Karpas-422 (cell line): ENCODE data around the gene CCDC91. TPM values are rescaled to one million over a fixed set of nuclear protein-coding genes. Genes with fewer than 3 reads are reported as not detected.
"Not testable (repeated sequence)": the region's sequence is repeated elsewhere in the genome, so short reads cannot be mapped to it uniquely, and the experiment has no call there.

Source experiments
- DNase-seq: peaks from one replicate; pipeline ENCODE4 v3.0.0-alpha.2; 2015
- H2AFZ ChIP-seq: fragments of 200-600 bp; sonication (generic); 2 replicates; pipeline ENCODE4 v1.6.1; 2014; ENCODE audit warnings: antibody characterized with exemption, low read length, mixed read lengths
- H3K27ac ChIP-seq: fragments of 200-600 bp; sonication (generic); 2 replicates; pipeline ENCODE4 v1.5.1; 2014; ENCODE audit warnings: mild to moderate bottlenecking, low read length, moderate library complexity
- H3K27me3 ChIP-seq: fragments of 200-600 bp; sonication (generic); 2 replicates; pipeline ENCODE4 v1.6.1; 2014; ENCODE audit warnings: low read length, mixed read lengths
- H3K36me3 ChIP-seq: fragments of 200-600 bp; sonication (generic); 2 replicates; pipeline ENCODE4 v1.6.1; 2014; ENCODE audit warnings: low read length, mixed read lengths; ENCODE audit not compliant: insufficient read depth
- H3K4me1 ChIP-seq: fragments of 200-600 bp; sonication (generic); 2 replicates; pipeline ENCODE4 v1.6.1; 2014; ENCODE audit warnings: mild to moderate bottlenecking, low read length, mixed read lengths
- H3K4me2 ChIP-seq: fragments of 200-600 bp; sonication (generic); 2 replicates; pipeline ENCODE4 v1.6.1; 2014; ENCODE audit warnings: low read length, low read depth, mild to moderate bottlenecking; ENCODE audit not compliant: poor library complexity, severe bottlenecking
- H3K4me3 ChIP-seq: fragments of 200-600 bp; sonication (generic); 2 replicates; pipeline ENCODE4 v1.5.1; 2014; ENCODE audit warnings: mild to moderate bottlenecking, antibody characterized with exemption, low read length, mixed read lengths
- H3K79me2 ChIP-seq: fragments of 200-600 bp; sonication (generic); 2 replicates; pipeline ENCODE4 v1.6.1; 2014; ENCODE audit warnings: mild to moderate bottlenecking, low read length, mixed read lengths
- H3K9ac ChIP-seq: fragments of 200-600 bp; sonication (generic); 2 replicates; pipeline ENCODE4 v1.6.0; 2014; ENCODE audit warnings: low read length
- H3K9me2 ChIP-seq: fragments of 200-600 bp; sonication (generic), shearing (Covaris generic); replicated peaks from 2 replicates; pipeline ENCODE4 v1.6.0; 2014; ENCODE audit warnings: mild to moderate bottlenecking, low read length, moderate library complexity; ENCODE audit not compliant: insufficient read depth
- H3K9me3 ChIP-seq: fragments of 300-700, 200-600 bp; sonication (generic); 2 replicates; pipeline ENCODE4 v1.6.1; 2014; ENCODE audit warnings: low read length, mixed read lengths
- H4K20me1 ChIP-seq: fragments of 200-600 bp; sonication (generic); 2 replicates; pipeline ENCODE4 v1.6.1; 2014; ENCODE audit warnings: mild to moderate bottlenecking, antibody characterized with exemption, low read length, low read depth; ENCODE audit not compliant: insufficient read depth
- total RNA-seq: library from RNA; depleted of rRNA; stranded (reverse); fragments of >200 nt; shearing (Covaris generic); gene quantifications from 2 replicates; pipeline ENCODE4 v1.2.3, GENCODE V29; 2014; ENCODE audit warnings: low replicate concordance

CCDC91 gene
- total RNA-seq, 1 experiment from 2014 or later: 115 TPM

DNA sequence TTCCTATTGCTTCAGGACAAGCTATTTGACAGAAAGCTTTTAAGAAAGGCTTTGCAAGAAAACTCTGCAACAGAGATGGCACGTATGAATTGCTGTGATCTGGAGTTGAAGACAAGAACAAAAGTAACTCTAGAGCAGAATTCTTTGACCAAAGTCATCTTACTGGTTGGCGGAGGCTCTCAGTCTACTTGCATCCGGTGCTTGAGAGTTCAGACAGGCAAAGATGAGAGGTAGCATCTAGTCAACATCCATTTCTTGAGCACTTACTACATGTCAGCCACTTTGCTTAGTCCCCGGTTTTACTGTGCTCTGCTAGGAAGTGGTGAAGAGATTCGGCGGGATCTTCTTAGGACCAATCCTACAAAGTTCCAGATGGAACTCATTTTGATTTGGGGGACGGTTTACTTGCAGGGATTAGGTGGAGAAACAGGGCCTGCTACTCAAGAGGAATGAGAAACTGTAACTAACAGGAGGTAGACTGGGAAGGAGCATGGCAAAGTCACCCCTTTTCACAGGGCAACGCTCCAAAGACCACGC lies 404 bp upstream of the CCDC91 start:
- Histone ChIP-seq H3K27me3 (no peaks in the 10 kb centered on the region), H2AFZ (peak overlapping the region; percentile 47), H3K9me3 (0 out of 2 replicates have a peak, but pooled peaks cover 5% of the 10 kb centered on the region), H3K4me2 (peak overlapping the region; percentile 93), H3K36me3 (peaks cover 11% of the 10 kb centered on the region), H4K20me1 (peaks cover 2% of the 10 kb centered on the region; the same call in 1 of the 2 replicates), H3K4me3 (peak overlapping the region; percentile 93), H3K9ac (peak overlapping the region; percentile 87), H3K27ac (no peak overlapping the region; the same call in 1 of the 2 replicates), H3K9me2 (no peaks in the 10 kb centered on the region; the same call in 1 of the 2 replicates), H3K4me1 (peaks cover 23% of the 10 kb centered on the region), H3K79me2 (peaks cover 44% of the 10 kb centered on the region)
- DNase-seq: no peak

DNA sequence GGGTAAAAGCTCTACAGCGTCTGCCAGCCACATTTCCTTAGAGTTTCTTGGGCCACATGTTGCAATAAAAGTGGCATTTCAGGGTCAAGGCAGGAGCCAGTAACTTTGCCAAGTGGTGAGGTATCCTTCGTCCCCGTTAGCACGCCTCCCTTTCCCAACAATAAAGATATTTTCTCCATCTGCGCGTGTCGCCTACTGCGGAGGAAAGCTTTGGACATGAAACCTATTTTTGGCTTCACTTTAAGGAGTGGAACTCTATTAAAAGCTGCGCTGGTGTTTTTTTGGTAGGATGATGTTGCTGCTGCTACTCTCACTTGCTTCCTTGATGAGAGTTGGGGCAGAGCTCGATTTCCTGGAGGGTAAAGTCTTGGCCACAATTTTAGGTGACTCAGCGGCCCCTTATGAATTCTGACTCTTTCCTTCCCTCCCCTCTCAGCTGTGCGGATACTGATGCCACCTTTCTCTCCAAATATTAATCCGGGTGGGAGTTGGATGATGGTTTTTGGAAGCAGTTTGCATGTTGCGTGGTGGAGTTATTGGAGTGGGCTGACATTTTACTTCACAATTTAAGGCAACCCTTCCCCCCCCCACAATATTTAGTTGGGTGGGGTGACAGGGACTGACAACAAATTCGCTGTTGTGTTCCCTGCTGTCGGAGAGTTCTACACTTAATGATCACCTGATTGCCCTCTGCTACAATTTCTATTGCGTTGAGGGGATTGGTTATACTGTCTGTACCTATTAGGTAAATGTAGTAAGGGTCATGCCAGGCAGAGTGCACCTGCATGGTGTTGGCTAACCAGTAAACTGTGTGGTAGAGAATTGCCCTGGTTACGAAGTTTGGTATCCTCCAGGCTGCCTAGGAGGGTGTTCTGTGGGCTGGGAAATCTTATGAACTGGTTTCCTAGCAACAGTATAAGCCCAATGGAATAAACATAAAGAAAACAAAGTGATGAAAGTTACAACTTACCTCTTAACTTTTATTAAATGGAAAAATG lies 1.1 kb downstream of the CCDC91 start:
- H3K27me3 ChIP-seq: no peaks in the 10 kb centered on the region
- peak overlapping the region; percentile 93 for H3K4me3 ChIP-seq
- no peaks in the 10 kb centered on the region; the same call in 1 of the 2 replicates for H3K9me2 ChIP-seq
- peak overlapping the region; percentile 70 for H3K27ac ChIP-seq
- peaks cover 5% of the 10 kb centered on the region; the same call in 1 of the 2 replicates for H3K9me3 ChIP-seq
- H2AFZ ChIP-seq: peak overlapping the region; percentile 47; the same call in 1 of the 2 replicates
- peaks cover 23% of the 10 kb centered on the region for H3K4me1 ChIP-seq
- H3K4me2 ChIP-seq: peak overlapping the region; percentile 93
- peaks cover 59% of the 10 kb centered on the region for H3K79me2 ChIP-seq
- H4K20me1 ChIP-seq: peaks cover 2% of the 10 kb centered on the region; the same call in 1 of the 2 replicates
- H3K9ac ChIP-seq: peak overlapping the region; percentile 87
- peaks cover 11% of the 10 kb centered on the region for H3K36me3 ChIP-seq
- DNase-seq: peak; percentile 58

DNA sequence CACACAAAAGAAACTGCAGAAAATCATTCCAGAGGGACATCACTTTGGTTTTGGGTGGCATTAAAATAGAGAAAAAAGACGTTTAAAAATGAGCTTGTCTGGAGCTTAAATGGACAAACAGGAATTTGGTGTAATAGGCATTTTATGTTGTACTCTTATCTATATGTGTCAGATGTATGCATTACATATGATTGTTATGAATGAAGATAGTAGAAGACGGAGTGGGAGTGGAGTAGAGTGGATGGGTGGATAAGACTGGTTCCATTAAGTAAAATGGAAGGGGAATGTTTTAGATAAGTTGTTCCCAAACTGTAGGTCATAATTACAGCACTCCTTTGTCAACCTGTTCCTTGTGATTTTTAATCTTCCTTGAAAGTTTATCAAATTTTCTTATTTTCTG lies 1.9 kb downstream of the CCDC91 start:
- Histone ChIP-seq H3K4me2 (peak overlapping the region; percentile 93), H3K36me3 (peaks cover 11% of the 10 kb centered on the region), H3K4me1 (peaks cover 23% of the 10 kb centered on the region), H3K9me3 (peaks cover 5% of the 10 kb centered on the region; the same call in 1 of the 2 replicates), H3K79me2 (peaks cover 67% of the 10 kb centered on the region), H2AFZ (no peak overlapping the region), H3K4me3 (peak overlapping the region; percentile 93; the same call in 1 of the 2 replicates), H4K20me1 (peaks cover 2% of the 10 kb centered on the region; the same call in 1 of the 2 replicates), H3K9me2 (no peaks in the 10 kb centered on the region; the same call in 1 of the 2 replicates), H3K27ac (no peak overlapping the region), H3K27me3 (no peaks in the 10 kb centered on the region), H3K9ac (peak overlapping the region; percentile 87)
- no peak for DNase-seq

DNA sequence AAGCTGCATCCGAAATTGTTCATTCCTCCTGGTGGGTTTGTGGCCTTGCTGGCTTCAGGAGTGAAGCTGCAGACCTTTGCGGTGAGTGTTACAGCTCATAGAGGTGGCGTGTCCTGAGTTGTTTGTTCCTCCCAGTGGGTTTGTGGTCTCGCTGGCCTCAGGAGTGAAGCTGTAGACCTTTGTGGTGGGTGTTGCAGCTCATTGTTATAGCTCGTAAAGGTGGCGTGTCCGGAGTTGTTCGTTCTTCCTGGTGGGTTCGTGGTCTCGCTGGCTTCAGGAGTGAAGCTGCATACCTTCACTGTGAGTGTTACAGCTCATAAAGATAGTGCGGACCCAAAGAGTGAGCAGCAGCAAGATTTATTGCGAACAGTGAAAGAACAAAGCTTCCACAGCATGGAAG lies 4.4 kb downstream of the CCDC91 start:
- H3K4me2 ChIP-seq, H3K9ac ChIP-seq, DNase-seq, H2AFZ ChIP-seq, H3K9me2 ChIP-seq, H3K4me3 ChIP-seq, H4K20me1 ChIP-seq, H3K27ac ChIP-seq, H3K27me3 ChIP-seq, H3K9me3 ChIP-seq: not testable (repeated sequence)
- Histone ChIP-seq H3K79me2 (peaks cover 92% of the 10 kb centered on the region), H3K4me1 (peaks cover 20% of the 10 kb centered on the region), H3K36me3 (peaks cover 11% of the 10 kb centered on the region)

DNA sequence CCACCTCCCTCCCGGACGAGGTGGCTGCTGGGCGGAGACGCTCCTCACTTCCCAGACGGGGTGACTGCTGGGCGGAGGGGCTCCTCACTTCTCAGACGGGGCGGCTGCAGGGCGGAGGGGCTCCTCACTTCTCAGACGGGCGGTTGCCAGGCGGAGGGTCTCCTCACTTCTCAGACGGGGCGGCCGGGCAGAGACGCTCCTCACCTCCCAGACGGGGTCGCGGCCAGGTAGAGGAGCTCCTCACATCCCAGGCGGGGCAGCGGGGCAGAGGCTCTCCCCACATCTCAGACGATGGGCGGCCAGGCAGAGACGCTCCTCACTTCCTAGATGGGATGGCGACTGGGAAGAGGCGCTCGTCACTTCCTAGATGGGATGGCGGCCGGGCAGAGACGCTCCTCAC lies 10.9 kb downstream of the CCDC91 start:
- not testable (repeated sequence) for H3K4me1 ChIP-seq, H3K4me3 ChIP-seq, H3K4me2 ChIP-seq, H3K9ac ChIP-seq, H4K20me1 ChIP-seq, H3K9me2 ChIP-seq, H2AFZ ChIP-seq, H3K36me3 ChIP-seq, H3K27ac ChIP-seq, DNase-seq, H3K9me3 ChIP-seq, H3K27me3 ChIP-seq
- peaks cover 81% of the 10 kb centered on the region for H3K79me2 ChIP-seq

DNA sequence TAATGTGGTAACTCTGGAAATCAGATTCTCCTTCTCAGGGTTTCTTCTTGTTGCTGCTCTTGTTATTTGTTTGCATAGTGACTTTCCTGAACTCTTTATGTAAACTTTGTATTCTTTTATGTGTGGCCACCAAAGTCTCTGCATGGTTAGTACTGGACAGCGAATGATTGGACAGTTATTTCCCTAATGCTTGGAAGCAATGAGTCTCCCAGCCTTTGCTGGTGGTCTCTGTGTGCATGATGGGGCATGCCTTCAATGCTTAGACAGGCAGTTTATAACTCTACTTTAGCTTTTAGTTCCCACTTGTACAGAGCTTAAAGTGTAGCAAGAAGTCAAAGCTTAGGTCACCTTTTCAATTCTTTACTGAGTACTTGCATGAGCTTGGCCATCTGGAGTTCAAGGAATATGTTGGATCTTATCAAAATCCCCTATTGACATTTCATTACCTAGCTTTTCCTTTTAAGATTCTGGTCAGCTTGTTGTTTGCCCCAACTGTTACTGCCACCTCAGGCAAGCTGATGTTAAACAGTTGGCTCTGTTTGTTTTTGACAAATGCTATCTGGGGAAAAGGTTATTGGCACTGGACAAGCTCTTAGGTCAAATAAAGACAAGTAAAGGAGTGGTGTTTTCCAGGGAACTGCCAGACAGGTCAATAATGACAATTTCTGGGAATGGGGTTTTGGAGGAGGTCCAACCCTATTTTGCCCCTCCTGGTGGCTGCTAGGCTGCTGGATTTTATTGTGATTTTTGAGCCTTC lies 12.3 kb downstream of the CCDC91 start:
- Histone ChIP-seq H3K36me3 (peaks cover 7% of the 10 kb centered on the region), H3K27ac (no peak overlapping the region), H4K20me1 (no peaks in the 10 kb centered on the region), H3K4me3 (no peak overlapping the region), H3K4me2 (no peak overlapping the region), H3K9me2 (no peaks in the 10 kb centered on the region), H3K4me1 (no peaks in the 10 kb centered on the region), H2AFZ (no peak overlapping the region), H3K9me3 (peaks cover 10% of the 10 kb centered on the region), H3K27me3 (no peaks in the 10 kb centered on the region), H3K9ac (no peak overlapping the region), H3K79me2 (peaks cover 81% of the 10 kb centered on the region)
- DNase-seq: no peak

DNA sequence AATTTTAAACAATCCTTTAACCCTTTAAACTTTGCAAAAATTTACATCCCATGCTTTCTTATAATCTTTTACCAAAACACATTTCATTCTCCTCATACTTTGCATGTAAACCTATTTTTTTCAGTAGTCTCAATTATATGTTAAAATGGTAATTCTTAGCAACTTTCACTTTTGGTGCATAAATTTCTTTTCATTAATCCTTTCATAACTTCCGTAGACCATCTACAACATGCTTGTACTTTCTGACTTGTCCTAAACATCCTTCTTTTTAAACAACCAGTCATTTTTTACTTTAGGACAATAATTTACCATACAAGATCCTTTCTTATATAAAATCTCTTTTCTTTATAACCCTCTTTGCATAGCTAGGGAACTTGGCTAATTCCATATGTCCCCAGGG lies 19.5 kb downstream of the CCDC91 start:
- peak; percentile 64 for DNase-seq
- H3K4me1 ChIP-seq: no peaks in the 10 kb centered on the region
- H3K4me3 ChIP-seq: no peak overlapping the region
- no peaks in the 10 kb centered on the region for H3K27me3 ChIP-seq
- peaks cover 32% of the 10 kb centered on the region for H3K36me3 ChIP-seq
- H3K9me2 ChIP-seq: no peaks in the 10 kb centered on the region
- no peaks in the 10 kb centered on the region for H4K20me1 ChIP-seq
- H2AFZ ChIP-seq: no peak overlapping the region
- no peak overlapping the region for H3K27ac ChIP-seq
- peaks cover 8% of the 10 kb centered on the region; the same call in 1 of the 2 replicates for H3K9me3 ChIP-seq
- peaks cover 93% of the 10 kb centered on the region for H3K79me2 ChIP-seq
- H3K9ac ChIP-seq: no peak overlapping the region
- no peak overlapping the region for H3K4me2 ChIP-seq
